SK-N-SH treated with all-trans-retinoic acid at 6 μM for 48 hours (cell line): ENCODE measurements around the gene ATP11A.

ENCODE experiments used
- ATAC-seq: fragments of 200-7000 bp; cut with Tn5 transposase; 3 replicates; pipeline ENCODE4 v1.9.1; 2020; ENCODE audit warnings: mild to moderate bottlenecking, moderate library complexity
- ARNTL ChIP-seq: fragments of 450-650 bp; formaldehyde crosslinking; IDR thresholded peaks from 2 replicates; pipeline ENCODE4 v1.5.0; 2020; ENCODE audit warnings: low read depth, mild to moderate bottlenecking, moderate library complexity, borderline replicate concordance
- BACH2 ChIP-seq: fragments of 250-450 bp; sonication (Bioruptor Pico); IDR thresholded peaks from 2 replicates; pipeline ENCODE4 v1.9.0; 2021; ENCODE audit warnings: mild to moderate bottlenecking, borderline replicate concordance
- CSDC2 ChIP-seq: fragments of 250-450 bp; sonication (Bioruptor Pico); IDR thresholded peaks from 2 replicates; pipeline ENCODE4 v1.5.0; 2020; ENCODE audit warnings: mild to moderate bottlenecking, moderate library complexity
- ESRRG ChIP-seq: fragments of 250-450 bp; sonication (Bioruptor Pico); IDR thresholded peaks from 2 replicates; pipeline ENCODE4 v1.6.1; 2021; ENCODE audit warnings: mild to moderate bottlenecking
- GLIS3 ChIP-seq: fragments of 250-450 bp; sonication (Bioruptor Pico); IDR thresholded peaks from 2 replicates; pipeline ENCODE4 v1.5.0; 2020; ENCODE audit warnings: mild to moderate bottlenecking, moderate library complexity
- ISL1 ChIP-seq: fragments of 250-450 bp; sonication (Bioruptor Pico); IDR thresholded peaks from 2 replicates; pipeline ENCODE4 v2.1.2; 2022; ENCODE audit warnings: mild to moderate bottlenecking, moderate library complexity
- OSR1 ChIP-seq: fragments of 250-450 bp; sonication (Bioruptor Pico); IDR thresholded peaks from 2 replicates; pipeline ENCODE4 v1.8.0; 2022; ENCODE audit warnings: moderate library complexity, mild to moderate bottlenecking, inconsistent platforms
- PPARA ChIP-seq: fragments of 250-450 bp; sonication (Bioruptor Pico); IDR thresholded peaks from 2 replicates; pipeline ENCODE4 v1.5.0; 2020; ENCODE audit warnings: mild to moderate bottlenecking, borderline replicate concordance
- SNAI2 ChIP-seq: fragments of 250-450 bp; sonication (Bioruptor Pico); IDR thresholded peaks from 2 replicates; pipeline ENCODE4 v1.5.0; 2020; ENCODE audit warnings: mild to moderate bottlenecking, moderate library complexity
- TOX ChIP-seq: fragments of 250-450 bp; sonication (Bioruptor Pico); IDR thresholded peaks from 2 replicates; pipeline ENCODE4 v1.8.0; 2021; ENCODE audit warnings: mild to moderate bottlenecking, moderate library complexity, borderline replicate concordance
- TSHZ2 ChIP-seq: fragments of 250-450 bp; sonication (Bioruptor Pico); IDR thresholded peaks from 2 replicates; pipeline ENCODE4 v1.5.0; 2020; ENCODE audit warnings: mild to moderate bottlenecking, moderate library complexity
- ZFP3 ChIP-seq: fragments of 250-450 bp; sonication (Bioruptor Pico); IDR thresholded peaks from 2 replicates; pipeline ENCODE4 v1.5.0; 2020; ENCODE audit warnings: mild to moderate bottlenecking, moderate library complexity
- ZFP30 ChIP-seq: fragments of 450-650 bp; formaldehyde crosslinking; IDR thresholded peaks from 2 replicates; pipeline ENCODE4 v1.5.0; 2022; ENCODE audit warnings: mild to moderate bottlenecking, moderate library complexity
- ZNF8 ChIP-seq: fragments of 450-650 bp; formaldehyde crosslinking; IDR thresholded peaks from 2 replicates; pipeline ENCODE4 v1.5.0; 2020; ENCODE audit warnings: mild to moderate bottlenecking, moderate library complexity
- TF ChIP-seq, protein P1 (sequence below): fragments of 250-450 bp; sonication (Bioruptor Pico); IDR thresholded peaks from 2 replicates; pipeline ENCODE4 v1.5.1; 2021; ENCODE audit warnings: mild to moderate bottlenecking, moderate library complexity
- TF ChIP-seq, protein P2 (sequence below): fragments of 250-450 bp; sonication (Bioruptor Pico); IDR thresholded peaks from 2 replicates; pipeline ENCODE4 v1.8.0; 2020; ENCODE audit warnings: mild to moderate bottlenecking, moderate library complexity, borderline replicate concordance

ATP11A gene

GRCh38 chr13:112809332-112810315 lies 119.8 kb downstream of the ATP11A start:
- TF ChIP-seq SNAI2 (CRISPR knock-in tag) (no peak), ARNTL (CRISPR knock-in tag) (no peak), OSR1 (CRISPR knock-in tag) (no peak), ESRRG (CRISPR knock-in tag) (no peak), GLIS3 (no peak), TOX (CRISPR knock-in tag) (no peak), ISL1 (CRISPR knock-in tag) (no peak), BACH2 (CRISPR knock-in tag) (no peak), ZFP30 (no peak)
- TF ChIP-seq, protein P1, sequence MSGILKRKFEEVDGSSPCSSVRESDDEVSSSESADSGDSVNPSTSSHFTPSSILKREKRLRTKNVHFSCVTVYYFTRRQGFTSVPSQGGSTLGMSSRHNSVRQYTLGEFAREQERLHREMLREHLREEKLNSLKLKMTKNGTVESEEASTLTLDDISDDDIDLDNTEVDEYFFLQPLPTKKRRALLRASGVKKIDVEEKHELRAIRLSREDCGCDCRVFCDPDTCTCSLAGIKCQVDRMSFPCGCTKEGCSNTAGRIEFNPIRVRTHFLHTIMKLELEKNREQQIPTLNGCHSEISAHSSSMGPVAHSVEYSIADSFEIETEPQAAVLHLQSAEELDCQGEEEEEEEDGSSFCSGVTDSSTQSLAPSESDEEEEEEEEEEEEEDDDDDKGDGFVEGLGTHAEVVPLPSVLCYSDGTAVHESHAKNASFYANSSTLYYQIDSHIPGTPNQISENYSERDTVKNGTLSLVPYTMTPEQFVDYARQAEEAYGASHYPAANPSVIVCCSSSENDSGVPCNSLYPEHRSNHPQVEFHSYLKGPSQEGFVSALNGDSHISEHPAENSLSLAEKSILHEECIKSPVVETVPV (CRISPR knock-in tag), result no peak
- ATAC-seq, result no peak

- no peak for TF ChIP-seq ESRRG (CRISPR knock-in tag)
- no peak for TF ChIP-seq PPARA
- no peak for TF ChIP-seq CSDC2 (CRISPR knock-in tag)
- no peak for TF ChIP-seq SNAI2 (CRISPR knock-in tag)
- TF ChIP-seq, protein P1 (CRISPR knock-in tag), result no peak
- no peak for TF ChIP-seq ZFP3 (CRISPR knock-in tag)
- no peak for TF ChIP-seq BACH2 (CRISPR knock-in tag)
- TF ChIP-seq, protein P2, sequence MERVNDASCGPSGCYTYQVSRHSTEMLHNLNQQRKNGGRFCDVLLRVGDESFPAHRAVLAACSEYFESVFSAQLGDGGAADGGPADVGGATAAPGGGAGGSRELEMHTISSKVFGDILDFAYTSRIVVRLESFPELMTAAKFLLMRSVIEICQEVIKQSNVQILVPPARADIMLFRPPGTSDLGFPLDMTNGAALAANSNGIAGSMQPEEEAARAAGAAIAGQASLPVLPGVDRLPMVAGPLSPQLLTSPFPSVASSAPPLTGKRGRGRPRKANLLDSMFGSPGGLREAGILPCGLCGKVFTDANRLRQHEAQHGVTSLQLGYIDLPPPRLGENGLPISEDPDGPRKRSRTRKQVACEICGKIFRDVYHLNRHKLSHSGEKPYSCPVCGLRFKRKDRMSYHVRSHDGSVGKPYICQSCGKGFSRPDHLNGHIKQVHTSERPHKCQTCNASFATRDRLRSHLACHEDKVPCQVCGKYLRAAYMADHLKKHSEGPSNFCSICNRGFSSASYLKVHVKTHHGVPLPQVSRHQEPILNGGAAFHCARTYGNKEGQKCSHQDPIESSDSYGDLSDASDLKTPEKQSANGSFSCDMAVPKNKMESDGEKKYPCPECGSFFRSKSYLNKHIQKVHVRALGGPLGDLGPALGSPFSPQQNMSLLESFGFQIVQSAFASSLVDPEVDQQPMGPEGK (CRISPR knock-in tag), result no peak
- no peak for TF ChIP-seq TSHZ2 (CRISPR knock-in tag)
- no peak for TF ChIP-seq ZNF8 (CRISPR knock-in tag)
- no peak for TF ChIP-seq OSR1 (CRISPR knock-in tag)
- no peak for TF ChIP-seq ZFP30
- no peak for ATAC-seq
These were observed 120.8 kb downstream of the ATP11A start for GRCh38 chr13:112810608-112811007.

- TF ChIP-seq TSHZ2 (CRISPR knock-in tag), result no peak
- TF ChIP-seq, protein P2 (CRISPR knock-in tag), result no peak
- no peak for TF ChIP-seq ZNF8 (CRISPR knock-in tag)
- no peak for TF ChIP-seq OSR1 (CRISPR knock-in tag)
- TF ChIP-seq SNAI2 (CRISPR knock-in tag), result no peak
These were observed 122.6 kb downstream of the ATP11A start for GRCh38 chr13:112812306-112813055.

More at GRCh38 chr13:112812306-112813055, 122.6 kb downstream of the ATP11A start:
- no peak for ATAC-seq
